HCT116 (cell line): ENCODE measurements around the gene BPIFB1. TPM values are rescaled to one million over a fixed set of nuclear protein-coding genes. Genes with fewer than 3 reads are reported as not detected.

Experiments
- ATAC-seq: fragments of 200-7000 bp; cut with Tn5 transposase; 2 replicates; pipeline ENCODE4 v1.9.1; 2020; ENCODE audit warnings: mild to moderate bottlenecking, moderate library complexity
- BruUV-seq: library from RNA; stranded (reverse); fragments of 400-500 nt; replicated peaks from 2 replicates; lab custom pipeline; 2021; lab: Mats Ljungman, UMichigan
- CTCF ChIA-PET: fragments of 300-600 bp; sonication (Branson Sonifier 250); formaldehyde crosslinking; loops from one replicate; lab custom pipeline; 2021; ENCODE audit warnings: antibody characterized with exemption; lab: Charles Lee
- POLR2A ChIA-PET: fragments of 300-600, 350-600 bp; sonication (Branson Sonifier 250); formaldehyde crosslinking; loops from one replicate; lab custom pipeline; 2021; ENCODE audit warnings: antibody characterized with exemption; lab: Charles Lee
- RAD21 ChIA-PET, 2 experiments: fragments of 300-600 bp; sonication (Branson Sonifier 250); formaldehyde crosslinking; loops; one replicate each; lab custom pipeline; 2023; ENCODE audit warnings: low total read pairs in 2 of 2; ENCODE audit not compliant: uncharacterized antibody in 2 of 2, unreplicated experiment in 2 of 2, low non-redundant PET in 1 of 2; lab: Charles Lee
- DNase-seq: peaks from one replicate; pipeline ENCODE4 v3.0.0-alpha.2; 2010; ENCODE audit warnings: low read depth, low spot score
- H2AFZ ChIP-seq: fragments of 200-600 bp; shearing (Covaris generic), sonication (generic); 2 replicates; pipeline ENCODE4 v1.6.1; 2017; ENCODE audit warnings: low read depth, mixed run types, mixed read lengths, antibody characterized with exemption, low read length; ENCODE audit not compliant: poor library complexity, severe bottlenecking
- H3K27ac ChIP-seq: 2 replicates; pipeline ENCODE4 v1.5.1; 2012; ENCODE audit warnings: low read depth, low read length
- H3K27me3 ChIP-seq: fragments of 200-600 bp; sonication (generic); 2 replicates; pipeline ENCODE4 v1.6.1; 2016; ENCODE audit warnings: mixed run types, low read length, mixed read lengths; ENCODE audit not compliant: insufficient read depth
- H3K36me3 ChIP-seq, 2 experiments: fragments of 200-500 bp in 1 of 2; fragments of 200-600 bp in 1 of 2; sonication (Bioruptor generic) in 1 of 2; sonication (generic) in 1 of 2; 2 replicates each; pipeline versions ENCODE4 v1.5.1 to v1.6.1; 2014 to 2016; ENCODE audit warnings: low read length in 2 of 2, inconsistent platforms in 1 of 2, mixed read lengths in 1 of 2, mixed run types in 1 of 2; ENCODE audit not compliant: insufficient read depth in 2 of 2, control insufficient read depth in 1 of 2
- H3K4me1 ChIP-seq, 2 experiments: fragments of 200-600 bp in 1 of 2; sonication (generic) in 1 of 2; 2 replicates each; pipeline versions ENCODE4 v1.5.1 to v1.6.1; 2012 to 2017; ENCODE audit warnings: low read length in 2 of 2, inconsistent platforms in 1 of 2, mild to moderate bottlenecking in 1 of 2, mixed read lengths in 1 of 2, mixed run types in 1 of 2, moderate library complexity in 1 of 2; ENCODE audit not compliant: insufficient read depth in 2 of 2, control insufficient read depth in 1 of 2
- H3K4me2 ChIP-seq: fragments of 200-600 bp; sonication (generic); 2 replicates; pipeline ENCODE4 v1.6.1; 2017; ENCODE audit warnings: mixed run types, low read length, mixed read lengths
- H3K4me3 ChIP-seq, 2 experiments: fragments of 200-600 bp in 1 of 2; sonication (generic) in 1 of 2; replicated peaks in 1 of 2; 2 replicates each; pipeline ENCODE4 v1.5.1; 2011 to 2016; ENCODE audit warnings: low read length in 2 of 2, control low read depth in 1 of 2, low read depth in 1 of 2, mild to moderate bottlenecking in 1 of 2, mixed read lengths in 1 of 2, mixed run types in 1 of 2
- H3K79me2 ChIP-seq: fragments of 200-600 bp; sonication (generic); 2 replicates; pipeline ENCODE4 v1.6.1; 2017; ENCODE audit warnings: mild to moderate bottlenecking, mixed run types, low read length, moderate library complexity, mixed read lengths; ENCODE audit not compliant: insufficient read depth
- H3K9ac ChIP-seq: fragments of 200-600 bp; sonication (generic); 2 replicates; pipeline ENCODE4 v1.6.1; 2016; ENCODE audit warnings: low read length, mixed read lengths
- H3K9me2 ChIP-seq: fragments of 200-600 bp; sonication (generic), shearing (Covaris generic); 2 replicates; pipeline ENCODE4 v1.6.1; 2017; ENCODE audit warnings: mixed run types, mild to moderate bottlenecking, moderate library complexity; ENCODE audit not compliant: insufficient read depth
- H3K9me3 ChIP-seq, 2 experiments: fragments of 200-500 bp in 1 of 2; fragments of 200-600 bp in 1 of 2; sonication (Bioruptor generic) in 1 of 2; sonication (generic) in 1 of 2; 2 replicates each; pipeline ENCODE4 v1.6.1; 2014 to 2017; ENCODE audit warnings: low read length in 2 of 2, mixed read lengths in 2 of 2, inconsistent platforms in 1 of 2, low read depth in 1 of 2, mild to moderate bottlenecking in 1 of 2, mixed run types in 1 of 2, moderate library complexity in 1 of 2; ENCODE audit not compliant: control insufficient read depth in 1 of 2, insufficient read depth in 1 of 2
- H4K20me1 ChIP-seq: fragments of 200-600 bp; sonication (generic), shearing (Covaris generic); 2 replicates; pipeline ENCODE4 v1.6.1; 2017; ENCODE audit warnings: mixed run types, mild to moderate bottlenecking, moderate library complexity; ENCODE audit not compliant: insufficient read depth
- CEBPB ChIP-seq: IDR thresholded peaks from 2 replicates; pipeline ENCODE4 v1.6.1; 2012; ENCODE audit warnings: low read depth
- CTCF ChIP-seq, 3 experiments: fragments of 200-600 bp in 1 of 3; sonication (generic) in 1 of 3; IDR thresholded peaks in 2 of 3; conservative IDR thresholded peaks in 1 of 3; 2 replicates each; pipeline ENCODE4 v1.5.1; 2012 to 2017; ENCODE audit warnings: low read depth in 2 of 3, low read length in 2 of 3, antibody characterized with exemption in 1 of 3, borderline replicate concordance in 1 of 3, control low read depth in 1 of 3, mild to moderate bottlenecking in 1 of 3, mixed read lengths in 1 of 3, mixed run types in 1 of 3, moderate library complexity in 1 of 3; ENCODE audit not compliant: insufficient read depth in 1 of 3
- EGR1 ChIP-seq: IDR thresholded peaks from 2 replicates; pipeline ENCODE4 v1.6.1; 2012; ENCODE audit warnings: low read depth
- ELF1 ChIP-seq: IDR thresholded peaks from 2 replicates; pipeline ENCODE4 v1.6.1; 2012; ENCODE audit warnings: low read depth, borderline replicate concordance
- EZH2phosphoT487 ChIP-seq: fragments of 200-600 bp; IDR thresholded peaks from 2 replicates; pipeline ENCODE4 v1.6.1; 2018; ENCODE audit warnings: antibody characterized with exemption, borderline replicate concordance
- FOSL1 ChIP-seq: IDR thresholded peaks from 2 replicates; pipeline ENCODE4 v1.6.1; 2012; ENCODE audit warnings: low read depth
- JUND ChIP-seq: IDR thresholded peaks from 2 replicates; pipeline ENCODE4 v1.6.1; 2012
- MAX ChIP-seq: IDR thresholded peaks from 2 replicates; pipeline ENCODE4 v1.6.1; 2012
- POLR2AphosphoS5 ChIP-seq: IDR thresholded peaks from 2 replicates; pipeline ENCODE4 v1.6.1; 2011; ENCODE audit warnings: mild to moderate bottlenecking, low read depth, low read length, moderate library complexity
- RAD21 ChIP-seq: IDR thresholded peaks from 2 replicates; pipeline ENCODE4 v1.6.1; 2012; ENCODE audit warnings: low read depth, mild to moderate bottlenecking
- SRF ChIP-seq: IDR thresholded peaks from 2 replicates; pipeline ENCODE4 v1.6.1; 2012; ENCODE audit warnings: low read depth
- TCF7L2 ChIP-seq: IDR thresholded peaks from 2 replicates; pipeline ENCODE4 v1.7.0; 2011; ENCODE audit warnings: borderline replicate concordance, inconsistent platforms; ENCODE audit not compliant: insufficient read depth, insufficient read length; ENCODE audit errors: extremely low read depth
- YY1 ChIP-seq: IDR thresholded peaks from 2 replicates; pipeline ENCODE4 v1.6.1; 2011; ENCODE audit warnings: low read length, low read depth, moderate library complexity, mild to moderate bottlenecking; ENCODE audit not compliant: insufficient replicate concordance; ENCODE audit errors: extremely low read depth
- ZFX ChIP-seq: fragments of 450-650 bp; IDR thresholded peaks from 2 replicates; pipeline ENCODE4 v1.6.1; 2017
- ZNF274 ChIP-seq: fragments of 200-500 bp; sonication (Bioruptor generic); IDR thresholded peaks from 2 replicates; pipeline ENCODE4 v1.6.1; 2014; ENCODE audit warnings: mild to moderate bottlenecking, low read depth, low read length, inconsistent platforms
- intact Hi-C: fragments of 100-400 bp; cut with micrococcal nuclease; formaldehyde crosslinking; loops from 2 replicates; pipeline ENCODE4 v1.10.0; 2022
- total RNA-seq: library from RNA; stranded (reverse); gene quantifications from one replicate; pipeline ENCODE4 v1.2.1, GENCODE V29; 2021; ENCODE audit not compliant: unreplicated experiment

Gene BPIFB1
- total RNA-seq, 1 experiment from 2014 or later: 0.17 TPM

GRCh38 chr20:33338467-33339258 is 55.6 kb downstream of the BPIFB1 start:
- Histone ChIP-seq H3K79me2 (no peaks in the 10 kb centered on the region), H3K9me3 (no peaks in the 10 kb centered on the region), H3K27me3 (no peaks in the 10 kb centered on the region), H3K9ac (no peak overlapping the region), H3K4me2 (no peak overlapping the region), H3K27ac (no peak overlapping the region), H3K36me3 (no peaks in the 10 kb centered on the region), H3K4me1 (no peaks in the 10 kb centered on the region), H2AFZ (no peak overlapping the region), H3K4me3 (no peak overlapping the region), H4K20me1 (no peaks in the 10 kb centered on the region), H3K9me2 (no peaks in the 10 kb centered on the region)
- CTCF ChIA-PET: no interaction called here
- no peak for TF ChIP-seq JUND
- no peak for TF ChIP-seq YY1
- no peak for DNase-seq
- RAD21 ChIA-PET: no interaction called here
- intact Hi-C loops: no loop called here
- ATAC-seq: no peak
- POLR2A ChIA-PET: no interaction called here
- no TSS peak for BruUV-seq

GRCh38 chr20:33339515-33340058 is 56.6 kb downstream of the BPIFB1 start:
- no peaks in the 10 kb centered on the region for H3K27me3 ChIP-seq
- CTCF ChIA-PET: no interaction called here

More at GRCh38 chr20:33339515-33340058, 56.6 kb downstream of the BPIFB1 start:
- H3K27ac ChIP-seq: no peak overlapping the region
- H3K9me2 ChIP-seq: no peaks in the 10 kb centered on the region
- RAD21 ChIA-PET: no interaction called here
- H3K4me2 ChIP-seq: no peak overlapping the region
- H3K4me1 ChIP-seq: no peaks in the 10 kb centered on the region
- TF ChIP-seq RAD21 (no peak), FOSL1 (no peak), CEBPB (no peak), CTCF (IDR thresholded peaks at IDR 0.05 in 2 of 3, conservative IDR thresholded peaks at IDR 0.05 in 1 of 3; ENCODE audit: borderline replicate concordance in 1 of 3, insufficient read depth in 1 of 3, low read depth in 2 of 3, low read length in 2 of 3) (no peak), POLR2AphosphoS5 (no peak), ZFX (no peak), TCF7L2 (no peak), EZH2phosphoT487 (no peak), SRF (no peak), MAX (no peak), ELF1 (no peak), EGR1 (no peak), ZNF274 (no peak)
- no TSS peak for BruUV-seq
- H4K20me1 ChIP-seq: no peaks in the 10 kb centered on the region
- no peak overlapping the region for H3K4me3 ChIP-seq
- H3K36me3 ChIP-seq: no peaks in the 10 kb centered on the region
- no peak overlapping the region for H2AFZ ChIP-seq
- DNase-seq (no peak), ATAC-seq (no peak)
- H3K9ac ChIP-seq: no peak overlapping the region
- intact Hi-C loops: no loop called here
- H3K79me2 ChIP-seq: no peaks in the 10 kb centered on the region
- H3K9me3 ChIP-seq: no peaks in the 10 kb centered on the region
- POLR2A ChIA-PET: no interaction called here
